GM19328 (cell line): ENCODE data around the gene TTC36.
"Not testable (repeated sequence)": the region's sequence is repeated elsewhere in the genome, so short reads cannot be mapped to it uniquely, and the experiment has no call there.

Experiments used
- ATAC-seq: cut with Tn5 transposase; IDR thresholded peaks from one replicate; pipeline ENCODE4 v1.9.1; 2021; ENCODE audit warnings: mild to moderate bottlenecking, moderate library complexity; ENCODE audit not compliant: unreplicated experiment

TTC36 gene

DNA sequence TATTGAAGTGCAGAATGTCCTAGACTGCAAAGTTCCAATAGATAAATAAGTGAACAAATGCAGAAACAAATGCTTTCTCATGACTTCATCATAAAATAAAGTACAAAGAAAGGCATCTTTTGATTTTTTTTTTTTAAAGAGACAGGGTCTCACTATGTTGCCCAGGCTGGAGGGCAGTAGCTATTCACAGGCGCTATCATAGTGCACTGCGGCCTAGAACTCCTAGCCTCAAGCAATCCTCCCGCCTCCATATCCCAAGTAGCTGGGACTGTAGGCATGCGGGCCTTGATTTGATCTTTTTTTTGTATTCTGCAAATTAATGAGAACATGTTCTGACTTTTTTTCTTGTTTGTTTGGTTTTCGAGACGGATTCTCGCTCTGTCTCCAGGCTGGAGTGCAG, 47.4 kb downstream of the TTC36 start:
- ATAC-seq, result no peak

DNA sequence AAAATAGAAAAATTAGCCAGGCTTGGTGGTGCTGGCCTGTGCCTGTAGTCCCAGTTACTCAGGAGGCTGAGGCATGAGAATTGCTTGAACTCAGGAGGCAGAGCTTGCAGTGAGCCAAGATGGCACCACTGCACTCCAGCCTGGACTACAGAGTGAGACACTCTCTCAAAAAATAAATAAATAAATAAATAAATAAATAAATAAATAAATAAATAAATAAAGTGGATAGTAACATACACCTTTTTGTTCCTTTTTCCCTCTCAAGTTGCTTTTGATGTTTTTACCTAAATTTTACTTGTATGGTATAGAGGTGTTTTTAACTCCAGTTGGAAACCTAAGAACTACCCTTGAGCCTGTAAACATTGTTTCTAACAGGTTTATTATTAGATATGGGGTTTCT, 50.7 kb downstream of the TTC36 start:
- not testable (repeated sequence) for ATAC-seq
